HG03460 (cell line): Measurements from ENCODE around the gene AMPD1.
A peak's percentile ranks its signal among the peaks of the same experiment; 100 is the strongest.

Experiments used
- ATAC-seq: cut with Tn5 transposase; IDR thresholded peaks from one replicate; pipeline ENCODE4 v1.9.1; 2021; ENCODE audit not compliant: unreplicated experiment

AMPD1 gene

DNA sequence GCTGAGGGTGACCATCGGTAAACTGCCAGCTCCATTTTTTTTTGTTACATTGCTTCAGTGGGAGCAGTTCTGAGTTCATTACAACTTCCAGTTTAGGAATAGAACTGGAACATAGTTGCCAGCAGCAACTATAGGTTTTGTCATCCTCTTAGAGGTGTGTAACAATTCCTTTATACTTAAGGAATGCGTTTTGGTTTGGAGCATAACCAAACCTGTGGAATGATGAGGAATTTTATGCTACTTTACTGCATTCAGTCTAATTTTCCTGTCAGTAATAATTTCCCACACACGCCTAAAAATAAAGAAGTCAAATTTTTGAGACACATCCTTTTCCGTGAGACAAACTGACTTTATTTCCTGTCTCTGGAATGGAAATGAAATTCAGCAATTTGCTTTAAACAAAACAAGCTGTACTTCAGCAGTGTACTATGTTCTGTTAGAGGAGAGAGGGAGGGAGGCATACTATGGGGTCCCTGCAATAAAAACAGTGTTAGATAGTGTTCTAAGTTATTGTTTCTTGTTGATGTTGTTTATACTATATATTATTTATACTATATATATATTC, 4.8 kb upstream of the AMPD1 start:
- ATAC-seq = no peak

GRCh38 chr1:114696810-114697209, 1.5 kb upstream of the AMPD1 start:
- no peak for ATAC-seq

DNA sequence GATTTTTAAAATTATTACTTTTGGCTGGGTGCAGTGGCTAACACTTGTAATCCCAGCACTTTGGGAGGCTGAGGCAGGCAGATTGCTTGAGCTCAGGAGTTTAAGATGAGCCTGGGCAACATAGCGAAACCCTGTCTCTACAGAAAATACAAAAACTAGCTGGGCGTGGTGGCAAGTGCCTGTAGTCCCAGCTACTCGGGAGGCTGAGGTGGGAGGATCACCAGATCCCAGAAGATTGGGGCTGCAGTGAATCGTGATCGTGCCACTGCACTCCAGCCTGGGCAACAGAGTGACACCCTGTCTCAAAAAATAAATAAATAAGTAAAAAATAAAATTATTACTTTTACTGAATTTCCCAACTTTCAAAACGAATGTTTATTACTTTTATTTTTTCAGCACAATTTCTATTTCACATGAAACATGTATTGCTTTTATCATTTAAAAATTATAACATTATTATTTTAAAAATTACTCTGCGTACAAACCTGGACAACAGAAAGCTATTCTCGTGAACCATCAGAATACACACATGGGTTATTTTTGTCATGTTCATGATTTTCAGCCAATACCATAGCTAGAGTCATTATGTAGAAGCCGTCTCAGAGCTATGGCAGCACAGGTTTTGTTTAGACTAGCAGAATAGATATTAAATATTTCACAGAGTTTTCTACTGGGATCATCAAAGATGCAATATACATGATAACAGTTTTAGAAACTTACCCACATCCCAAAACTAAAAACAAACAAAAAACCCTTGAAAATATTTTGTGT, 621 bp downstream of the AMPD1 start:
- ATAC-seq = no peak

DNA sequence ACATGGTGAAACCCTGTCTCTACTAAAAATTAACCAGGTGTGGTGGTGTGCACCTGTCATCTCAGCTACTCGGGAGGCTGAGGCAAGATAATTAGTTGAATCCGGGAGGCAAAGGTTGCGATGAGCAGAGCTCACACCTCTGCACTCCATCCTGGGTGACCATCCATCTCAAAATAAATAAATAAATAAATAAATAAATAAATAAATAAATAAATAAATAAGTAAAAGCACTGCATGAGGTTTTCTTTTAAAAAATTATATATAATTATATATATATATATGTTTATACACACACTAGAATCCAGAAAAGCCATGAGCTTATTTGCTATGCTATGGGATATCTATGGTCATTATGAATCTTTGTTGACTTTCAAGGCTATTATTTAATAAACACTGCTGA, 2.4 kb downstream of the AMPD1 start:
- ATAC-seq = no peak

GRCh38 chr1:114691061-114691460, 4.3 kb downstream of the AMPD1 start:
- no peak for ATAC-seq

DNA sequence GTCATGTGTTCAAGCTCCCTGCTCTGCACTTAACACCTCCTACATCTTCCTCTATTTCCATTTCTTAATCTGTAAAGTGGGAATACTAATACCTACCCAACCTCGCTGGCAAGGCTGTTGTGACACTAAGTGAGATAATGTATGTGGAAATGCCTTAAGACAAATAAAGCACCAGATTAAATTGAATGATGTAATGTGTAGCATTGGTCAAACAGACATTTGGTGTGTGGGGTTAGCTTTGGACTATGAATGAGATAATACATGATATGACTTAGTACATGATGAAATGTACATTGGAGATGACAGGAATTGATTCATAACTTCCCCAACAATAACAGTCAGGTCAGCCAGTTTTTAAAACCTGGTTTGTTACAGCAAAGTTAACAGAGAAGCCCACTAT, 5.2 kb downstream of the AMPD1 start:
- no peak for ATAC-seq

- ATAC-seq = no peak
These were observed 6.8 kb downstream of the AMPD1 start for GRCh38 chr1:114688526-114688925.

DNA sequence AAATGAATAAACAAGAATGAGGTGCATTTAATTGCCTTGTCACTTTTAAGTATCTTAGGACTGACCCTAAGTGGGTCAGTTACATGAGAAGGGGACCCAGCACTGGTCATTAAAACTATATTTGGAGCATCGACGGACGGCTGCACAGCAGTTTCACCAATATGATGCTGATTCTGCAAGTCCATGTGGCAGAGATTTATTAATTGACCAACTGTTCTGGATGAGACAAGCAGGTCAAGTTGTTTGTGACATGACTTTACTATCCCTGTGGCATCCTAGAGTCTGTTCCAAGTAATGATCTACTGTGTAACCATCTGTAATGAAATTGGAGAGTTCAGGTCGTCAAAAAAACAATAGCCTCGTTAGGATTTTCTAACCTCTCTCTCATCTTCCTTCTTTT, 9.5 kb downstream of the AMPD1 start:
- ATAC-seq = no peak

GRCh38 chr1:114677691-114678090, 17.7 kb downstream of the AMPD1 start:
- ATAC-seq = no peak

DNA sequence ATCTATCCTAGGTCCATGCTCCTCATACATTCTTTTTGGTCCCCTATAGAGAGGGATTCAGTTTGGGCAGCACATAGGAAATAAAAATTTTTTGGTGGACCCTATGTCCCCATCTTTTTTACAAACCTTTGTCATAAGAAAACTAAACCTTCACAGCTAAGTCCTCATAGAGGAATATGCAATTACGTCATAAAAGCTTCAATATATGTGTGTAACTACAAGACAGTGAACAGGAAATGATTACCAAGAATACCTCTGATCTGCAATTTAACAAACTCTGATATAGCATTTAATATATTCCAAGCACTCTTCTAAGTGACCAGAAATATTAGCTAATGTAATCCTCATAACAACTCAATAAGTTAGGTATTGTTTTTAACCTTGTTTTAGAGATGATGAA, 19.2 kb downstream of the AMPD1 start:
- no peak for ATAC-seq

DNA sequence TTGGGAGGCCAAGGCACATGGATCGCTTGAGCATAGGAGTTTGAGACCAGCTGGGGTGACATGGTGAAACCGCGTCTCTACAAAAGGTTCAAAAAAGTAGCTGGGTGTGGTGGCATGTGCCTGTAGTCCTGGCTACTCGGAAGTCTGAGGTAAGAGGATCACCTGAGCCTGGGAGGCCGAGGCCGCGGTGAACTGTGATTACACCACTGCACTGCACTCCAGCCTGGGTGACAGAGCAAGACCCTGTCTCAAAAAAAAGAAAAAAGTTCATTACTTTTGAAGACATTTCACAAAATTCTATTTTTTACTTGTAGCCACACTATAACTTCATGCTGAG, 23.4 kb downstream of the AMPD1 start:
- no peak for ATAC-seq

GRCh38 chr1:114671011-114671938, 24.1 kb downstream of the AMPD1 start:
- ATAC-seq = no peak

- peak; percentile 98 for ATAC-seq
These were observed 25.0 kb downstream of the AMPD1 start for GRCh38 chr1:114670083-114671010.

- peak; percentile 57 for ATAC-seq
These were observed 25.7 kb downstream of the AMPD1 start, which contains the start of gene DENND2C for GRCh38 chr1:114669562-114670082. DENND2C (minus strand) TSS chr1:114670049; CDS start chr1:114625984, 44,065 bp downstream.

- ATAC-seq = no peak
These were observed 26.4 kb downstream of the AMPD1 start for GRCh38 chr1:114668784-114669561.

DNA sequence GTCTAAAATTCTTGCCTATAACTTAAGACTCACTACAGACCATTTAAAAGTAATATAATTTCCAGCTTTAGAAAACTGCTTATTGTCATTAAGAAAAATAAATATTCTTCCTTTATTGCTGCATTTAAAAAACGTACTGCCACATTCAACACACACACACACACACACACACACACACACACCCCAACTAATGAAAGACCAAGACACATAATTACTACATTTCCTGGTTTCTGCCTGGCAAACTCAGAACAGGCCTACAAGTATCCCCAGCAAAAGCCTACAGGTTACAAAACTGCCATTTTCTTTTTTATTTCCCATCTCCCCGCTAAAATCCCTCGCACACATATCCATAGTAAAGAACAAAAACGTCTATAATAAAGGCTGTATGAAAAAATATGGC, 27.0 kb downstream of the AMPD1 start:
- ATAC-seq = no peak

- no peak for ATAC-seq
These were observed 28.4 kb downstream of the AMPD1 start for GRCh38 chr1:114666954-114667353.

DNA sequence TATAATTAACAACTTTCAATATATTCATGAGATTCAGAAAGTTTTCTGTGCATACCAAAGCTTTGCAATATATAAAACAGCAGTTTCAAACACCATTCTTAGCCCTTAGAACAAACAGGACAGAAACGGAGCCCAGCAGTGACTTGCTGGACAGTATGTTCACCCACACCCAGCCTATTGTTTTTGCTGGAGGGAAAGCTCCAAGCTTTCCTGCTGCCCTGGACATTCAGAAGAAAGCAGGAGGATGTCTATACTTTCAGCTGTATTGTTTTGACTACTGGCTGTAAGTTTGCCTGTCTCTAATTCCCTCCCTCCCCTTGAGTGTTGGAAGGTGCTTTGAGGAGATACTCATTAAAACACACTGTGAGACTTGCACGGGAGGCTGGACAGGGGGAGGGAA, 35.1 kb downstream of the AMPD1 start:
- ATAC-seq = no peak

DNA sequence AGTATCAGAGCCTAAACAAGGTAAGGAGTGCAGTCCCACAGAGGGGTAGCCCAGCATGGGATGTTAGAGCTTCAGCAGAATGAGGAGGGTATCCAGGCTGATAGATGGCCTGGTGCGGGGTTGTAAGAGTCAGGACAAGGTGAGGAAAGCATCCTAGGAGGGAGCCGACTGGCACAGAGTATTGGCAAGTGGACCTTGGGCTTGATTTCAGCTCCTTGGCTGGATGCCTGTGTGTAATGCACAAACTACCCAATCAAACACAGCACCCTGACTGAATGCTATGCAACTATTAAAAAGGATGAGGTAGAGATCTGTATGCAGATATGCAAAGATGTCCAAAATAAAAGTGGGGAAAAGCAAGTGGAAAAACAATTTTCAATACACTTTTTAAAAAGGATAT, 43.5 kb downstream of the AMPD1 start:
- no peak for ATAC-seq

- no peak for ATAC-seq
These were observed 46.8 kb downstream of the AMPD1 start for GRCh38 chr1:114648503-114648902.
